Activated CD8-positive, alpha-beta memory T cell treated with anti-CD3 and anti-CD28 coated beads, Interleukin-2, amount 10 ng/mL, durations not matched to agents 7 days and 5 days (primary cell): ENCODE results near the gene ERGIC3. TPM values are rescaled to one million over a fixed set of nuclear protein-coding genes. Genes with fewer than 3 reads are reported as not detected.

ENCODE experiments used
- ATAC-seq: fragments of 150-1000 bp; cut with Tn5 transposase; one replicate; pipeline ENCODE4 v1.10.0; 2021; ENCODE audit warnings: moderate library complexity
- CTCF ChIA-PET: fragments of 350-600 bp; sonication (Branson Sonifier 250); formaldehyde crosslinking; loops from one replicate; lab custom pipeline; 2021; ENCODE audit warnings: antibody characterized with exemption; lab: Charles Lee
- DNase-seq: peaks from one replicate; pipeline ENCODE4 v3.0.0-alpha.2; 2020
- H3K27ac Mint-ChIP-seq: one replicate; pipeline ENCODE4 v1.8.0; 2021; ENCODE audit warnings: mild to moderate bottlenecking, mixed read lengths
- H3K27me3 Mint-ChIP-seq: one replicate; pipeline ENCODE4 v1.8.0; 2021; ENCODE audit warnings: mixed read lengths
- H3K36me3 Mint-ChIP-seq: one replicate; pipeline ENCODE4 v1.8.0; 2021; ENCODE audit warnings: mild to moderate bottlenecking, mixed read lengths
- H3K4me1 Mint-ChIP-seq: one replicate; pipeline ENCODE4 v1.8.0; 2021; ENCODE audit warnings: mixed read lengths
- H3K4me3 Mint-ChIP-seq: one replicate; pipeline ENCODE4 v1.8.0; 2021; ENCODE audit warnings: mild to moderate bottlenecking, moderate library complexity, mixed read lengths
- H3K9me3 Mint-ChIP-seq: one replicate; pipeline ENCODE4 v1.8.0; 2022; ENCODE audit warnings: low read depth, mixed read lengths
- total RNA-seq, 2 experiments: library from RNA; stranded (reverse); gene quantifications; one replicate each; pipeline ENCODE4 v1.2.3, GENCODE V29; 2021

ERGIC3 gene
- total RNA-seq, 2 experiments from 2014 or later: 115 to 128 TPM

- no peak overlapping the region for H3K4me3 Mint-ChIP-seq
- DNase-seq: no peak
- H3K27me3 Mint-ChIP-seq: peaks cover 9% of the 10 kb centered on the region
- H3K4me1 Mint-ChIP-seq: no peaks in the 10 kb centered on the region
- no peaks in the 10 kb centered on the region for H3K36me3 Mint-ChIP-seq
- CTCF ChIA-PET: interaction anchor here (1.0 kb wide), 1 partner anchor 9 kb away, joined by 3 read pairs; no protein-coding TSS in a partner anchor
- H3K9me3 Mint-ChIP-seq: no peaks in the 10 kb centered on the region
- H3K27ac Mint-ChIP-seq: no peak overlapping the region
- no peak for ATAC-seq
Measured at GRCh38 chr20:35579196-35579595, 37.3 kb downstream of the ERGIC3 start.

DNA sequence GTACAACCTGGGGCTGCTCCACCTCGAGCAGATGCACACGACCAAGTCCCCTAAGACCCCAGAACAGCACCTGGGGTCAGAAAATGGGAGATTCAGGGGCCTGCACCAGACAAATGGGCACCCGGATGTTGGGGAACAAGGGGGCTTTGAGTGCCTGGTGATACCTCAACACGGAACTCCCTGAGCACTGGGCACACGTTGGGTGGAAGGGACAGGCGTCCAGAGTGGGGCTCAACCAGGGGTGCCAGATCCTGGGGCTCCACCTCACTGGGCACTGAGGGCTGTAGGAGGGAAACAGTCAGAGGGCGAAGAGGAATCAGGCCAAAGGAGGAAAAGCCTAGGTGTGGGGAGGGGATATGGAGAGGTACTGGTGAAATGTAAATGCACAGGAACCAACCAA, 40.3 kb downstream of the ERGIC3 start:
- H3K9me3 Mint-ChIP-seq: no peaks in the 10 kb centered on the region
- H3K27me3 Mint-ChIP-seq: no peaks in the 10 kb centered on the region
- H3K36me3 Mint-ChIP-seq: no peaks in the 10 kb centered on the region
- no peak for DNase-seq
- no peak for ATAC-seq
- H3K27ac Mint-ChIP-seq: no peak overlapping the region
- H3K4me3 Mint-ChIP-seq: no peak overlapping the region
- CTCF ChIA-PET: interaction anchor here (0.6 kb wide), 1 partner anchor 416 kb away, joined by 3 read pairs; no protein-coding TSS in a partner anchor
- H3K4me1 Mint-ChIP-seq: no peaks in the 10 kb centered on the region

- Mint-ChIP-seq H3K27me3 (no peaks in the 10 kb centered on the region), H3K27ac (no peak overlapping the region), H3K9me3 (no peaks in the 10 kb centered on the region), H3K4me1 (no peaks in the 10 kb centered on the region), H3K36me3 (no peaks in the 10 kb centered on the region), H3K4me3 (no peak overlapping the region)
- CTCF ChIA-PET: no interaction called here
- DNase-seq: no peak
- no peak for ATAC-seq
Measured at GRCh38 chr20:35582741-35583404, 41.0 kb downstream of the ERGIC3 start.

- no peak overlapping the region for H3K27ac Mint-ChIP-seq
- CTCF ChIA-PET: no interaction called here
- no peak for DNase-seq
- H3K27me3 Mint-ChIP-seq: no peaks in the 10 kb centered on the region
- H3K4me1 Mint-ChIP-seq: no peaks in the 10 kb centered on the region
- H3K9me3 Mint-ChIP-seq: no peaks in the 10 kb centered on the region
- no peak overlapping the region for H3K4me3 Mint-ChIP-seq
- ATAC-seq: no peak
- H3K36me3 Mint-ChIP-seq: no peaks in the 10 kb centered on the region
Measured at GRCh38 chr20:35583636-35584560, 42.0 kb downstream of the ERGIC3 start.

- CTCF ChIA-PET: interaction anchor here (0.6 to 1.6 kb wide), 2 partner anchors 8 to 496 kb away, joined by 3 read pairs; no protein-coding TSS in a partner anchor
- Mint-ChIP-seq H3K27me3 (no peaks in the 10 kb centered on the region), H3K4me3 (no peak overlapping the region), H3K4me1 (no peaks in the 10 kb centered on the region), H3K27ac (no peak overlapping the region), H3K9me3 (no peaks in the 10 kb centered on the region), H3K36me3 (no peaks in the 10 kb centered on the region)
- DNase-seq (no peak), ATAC-seq (no peak)
Measured at GRCh38 chr20:35586751-35587425, 45.0 kb downstream of the ERGIC3 start.

- H3K27ac Mint-ChIP-seq: no peak overlapping the region
- CTCF ChIA-PET: interaction anchor here (0.6 to 1.6 kb wide), 3 partner anchors 9 to 497 kb away, joined by 3 read pairs; no protein-coding TSS in a partner anchor
- H3K27me3 Mint-ChIP-seq: no peaks in the 10 kb centered on the region
- no peaks in the 10 kb centered on the region for H3K9me3 Mint-ChIP-seq
- DNase-seq: no peak
- no peak overlapping the region for H3K4me3 Mint-ChIP-seq
- H3K4me1 Mint-ChIP-seq: no peaks in the 10 kb centered on the region
- H3K36me3 Mint-ChIP-seq: no peaks in the 10 kb centered on the region
- no peak for ATAC-seq
Measured at GRCh38 chr20:35587436-35587835, 45.6 kb downstream of the ERGIC3 start.

DNA sequence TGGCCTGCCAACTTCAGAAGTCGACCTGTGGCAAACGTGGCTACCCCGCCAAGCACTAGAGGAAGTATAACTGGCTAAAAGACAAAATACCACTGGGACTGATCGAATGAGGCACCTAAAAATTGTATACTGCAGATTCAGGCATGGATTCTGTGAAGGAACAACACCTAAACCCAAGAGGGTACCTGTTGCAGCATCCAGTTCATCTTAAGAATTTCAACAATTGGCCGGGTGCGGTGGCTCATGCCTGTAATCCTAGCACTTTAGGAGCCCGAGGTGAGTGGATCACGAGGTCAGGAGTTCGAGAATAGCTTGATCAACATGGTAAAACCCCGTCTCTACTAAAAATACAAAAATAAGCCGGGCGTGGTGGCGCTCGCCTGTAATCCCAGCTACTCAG, 46.5 kb downstream of the ERGIC3 start:
- ATAC-seq (no peak), DNase-seq (no peak)
- no peaks in the 10 kb centered on the region for H3K9me3 Mint-ChIP-seq
- no peaks in the 10 kb centered on the region for H3K36me3 Mint-ChIP-seq
- no peak overlapping the region for H3K4me3 Mint-ChIP-seq
- no peaks in the 10 kb centered on the region for H3K27me3 Mint-ChIP-seq
- H3K27ac Mint-ChIP-seq: no peak overlapping the region
- no peaks in the 10 kb centered on the region for H3K4me1 Mint-ChIP-seq
- CTCF ChIA-PET: interaction anchor here (0.9 to 1.6 kb wide), 2 partner anchors 10 to 15 kb away, joined by 3 read pairs; no protein-coding TSS in a partner anchor

DNA sequence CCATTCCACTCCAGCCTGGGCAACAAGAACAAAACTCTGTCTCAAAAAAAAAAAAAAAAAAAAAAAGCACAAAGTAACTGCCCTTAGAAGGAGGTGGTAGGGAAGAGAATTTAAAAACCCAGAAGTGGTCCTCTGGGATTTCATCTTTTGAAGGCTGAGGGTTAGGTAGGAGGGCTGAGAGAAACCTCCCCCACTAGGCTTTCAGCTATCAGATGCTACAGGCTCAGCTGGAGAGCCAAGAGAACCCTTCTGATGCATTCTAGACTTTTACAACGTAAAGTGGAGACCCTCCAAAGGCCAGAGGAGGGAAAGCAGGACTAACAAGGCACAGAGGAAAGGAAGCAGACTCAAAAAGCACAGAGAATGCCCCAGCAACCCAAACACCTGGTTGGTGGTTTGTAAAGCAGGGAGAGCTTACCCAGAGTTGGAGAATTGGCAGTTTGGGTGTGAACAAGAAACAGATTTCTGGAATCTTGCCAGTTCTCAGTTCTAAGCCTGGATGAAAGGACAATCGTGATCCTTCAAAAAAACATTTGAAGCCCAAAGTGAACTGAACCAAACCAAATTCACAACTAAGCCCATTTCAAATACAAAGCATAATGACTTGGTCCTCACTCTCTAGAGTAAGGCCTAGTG, 50.6 kb downstream of the ERGIC3 start:
- no peak for ATAC-seq
- H3K27me3 Mint-ChIP-seq: peaks cover 15% of the 10 kb centered on the region
- no peaks in the 10 kb centered on the region for H3K36me3 Mint-ChIP-seq
- no peak for DNase-seq
- H3K27ac Mint-ChIP-seq: no peak overlapping the region
- no peaks in the 10 kb centered on the region for H3K4me1 Mint-ChIP-seq
- H3K4me3 Mint-ChIP-seq: no peak overlapping the region
- CTCF ChIA-PET: interaction anchor here (0.7 to 1.7 kb wide), 2 partner anchors 9 to 292 kb away, joined by 3 to 5 read pairs; no protein-coding TSS in a partner anchor
- H3K9me3 Mint-ChIP-seq: no peaks in the 10 kb centered on the region

GRCh38 chr20:35595456-35595855, 53.6 kb downstream of the ERGIC3 start:
- Mint-ChIP-seq H3K4me1 (no peaks in the 10 kb centered on the region), H3K27me3 (peaks cover 39% of the 10 kb centered on the region), H3K9me3 (no peaks in the 10 kb centered on the region), H3K36me3 (no peaks in the 10 kb centered on the region), H3K4me3 (no peak overlapping the region), H3K27ac (no peak overlapping the region)
- CTCF ChIA-PET: interaction anchor here (1.2 to 1.5 kb wide), 3 partner anchors 9 to 359 kb away, joined by 3 to 4 read pairs (median 4); partner anchors contain the start of gene SCAND1
- DNase-seq (no peak), ATAC-seq (no peak)

DNA sequence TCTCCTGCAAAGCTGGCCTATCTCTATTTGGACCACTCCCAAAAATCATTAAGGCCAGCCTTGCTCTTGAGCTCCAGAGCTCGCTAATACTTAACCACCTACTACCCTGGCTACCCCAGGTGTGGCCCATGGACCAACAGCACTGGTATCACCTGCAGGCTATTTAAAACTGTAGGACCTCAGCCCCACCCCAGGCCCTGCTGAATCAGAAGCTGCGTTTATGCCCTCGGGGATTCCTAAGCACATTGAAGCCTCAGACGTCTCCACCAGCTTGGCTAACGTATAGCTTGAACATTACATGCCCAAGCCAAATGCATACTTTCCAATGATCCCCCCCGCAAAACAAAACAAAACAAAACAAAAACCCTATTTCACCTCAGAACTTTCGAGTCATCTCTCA, 54.0 kb downstream of the ERGIC3 start:
- Mint-ChIP-seq H3K36me3 (no peaks in the 10 kb centered on the region), H3K27me3 (peaks cover 44% of the 10 kb centered on the region), H3K4me1 (no peaks in the 10 kb centered on the region), H3K4me3 (no peak overlapping the region), H3K9me3 (no peaks in the 10 kb centered on the region), H3K27ac (no peak overlapping the region)
- CTCF ChIA-PET: interaction anchor here (1.2 to 1.5 kb wide), 3 partner anchors 9 to 359 kb away, joined by 3 to 4 read pairs (median 4); partner anchors contain the start of gene SCAND1
- ATAC-seq (no peak), DNase-seq (no peak)

GRCh38 chr20:35597186-35597585, 55.3 kb downstream of the ERGIC3 start:
- CTCF ChIA-PET: interaction anchor here (1.3 kb wide), 1 partner anchor 12 kb away, joined by 4 read pairs; no protein-coding TSS in a partner anchor
- Mint-ChIP-seq H3K4me1 (peaks cover 7% of the 10 kb centered on the region), H3K27me3 (peaks cover 52% of the 10 kb centered on the region), H3K36me3 (no peaks in the 10 kb centered on the region), H3K4me3 (no peak overlapping the region), H3K9me3 (no peaks in the 10 kb centered on the region), H3K27ac (no peak overlapping the region)
- ATAC-seq: no peak
- DNase-seq: no peak

- Mint-ChIP-seq H3K27me3 (peaks cover 57% of the 10 kb centered on the region), H3K4me3 (no peak overlapping the region), H3K36me3 (no peaks in the 10 kb centered on the region), H3K9me3 (no peaks in the 10 kb centered on the region), H3K27ac (no peak overlapping the region), H3K4me1 (peaks cover 7% of the 10 kb centered on the region)
- CTCF ChIA-PET: no interaction called here
- no peak for ATAC-seq
- no peak for DNase-seq
Measured at GRCh38 chr20:35598476-35598875, 56.6 kb downstream of the ERGIC3 start.
